Keratinocyte (primary cell): ENCODE data around the gene ITGB3.

Source experiments
- CTCF ChIP-seq, 3 experiments: IDR thresholded peaks in 1 of 3; conservative IDR thresholded peaks in 1 of 3; optimal IDR thresholded peaks in 1 of 3; 2 replicates in 2 of 3; 3 replicates in 1 of 3; pipeline versions ENCODE3 to v1.5.1; 2011; ENCODE audit warnings: low read length in 3 of 3, mild to moderate bottlenecking in 3 of 3, moderate library complexity in 2 of 3, control low read depth in 1 of 3, inconsistent platforms in 1 of 3; ENCODE audit not compliant: insufficient read depth in 2 of 3; ENCODE audit errors: extremely low read depth in 1 of 3
- EZH2 ChIP-seq: IDR thresholded peaks from one replicate; pipeline ENCODE4 v1.6.1; 2012; ENCODE audit warnings: inconsistent platforms, mild to moderate bottlenecking, low read length, moderate library complexity

DNA sequence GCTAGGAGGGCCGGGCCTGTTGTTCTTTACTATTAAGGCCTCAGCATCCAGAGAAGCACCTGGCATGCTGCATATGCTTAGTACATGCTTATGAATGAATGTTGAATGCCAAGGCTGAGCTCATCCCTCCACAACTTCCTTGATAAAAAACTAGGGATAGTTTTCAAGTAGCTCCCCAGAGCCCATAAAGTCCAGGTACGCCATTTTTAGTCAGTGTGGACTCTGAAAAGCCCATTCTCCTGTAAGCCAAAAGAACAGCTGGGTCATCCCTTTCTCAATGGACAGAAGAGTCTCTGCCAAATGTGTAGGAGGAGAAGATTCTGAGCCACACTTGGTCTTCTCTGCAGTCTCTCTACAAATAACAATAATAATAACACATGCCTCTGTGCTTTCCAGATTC lies 8.9 kb upstream of the ITGB3 start:
- TF ChIP-seq EZH2 (no peak), CTCF (optimal IDR thresholded peaks at IDR 0.05 in 1 of 3, IDR thresholded peaks at IDR 0.05 in 1 of 3, conservative IDR thresholded peaks at IDR 0.05 in 1 of 3; ENCODE audit: extremely low read depth in 1 of 3, insufficient read depth in 2 of 3, low read length in 3 of 3) (no peak)
